ENCODE data around the gene CCDC33.
A peak's percentile ranks its signal among the peaks of the same experiment; 100 is the strongest.

CCDC33 gene

DNA sequence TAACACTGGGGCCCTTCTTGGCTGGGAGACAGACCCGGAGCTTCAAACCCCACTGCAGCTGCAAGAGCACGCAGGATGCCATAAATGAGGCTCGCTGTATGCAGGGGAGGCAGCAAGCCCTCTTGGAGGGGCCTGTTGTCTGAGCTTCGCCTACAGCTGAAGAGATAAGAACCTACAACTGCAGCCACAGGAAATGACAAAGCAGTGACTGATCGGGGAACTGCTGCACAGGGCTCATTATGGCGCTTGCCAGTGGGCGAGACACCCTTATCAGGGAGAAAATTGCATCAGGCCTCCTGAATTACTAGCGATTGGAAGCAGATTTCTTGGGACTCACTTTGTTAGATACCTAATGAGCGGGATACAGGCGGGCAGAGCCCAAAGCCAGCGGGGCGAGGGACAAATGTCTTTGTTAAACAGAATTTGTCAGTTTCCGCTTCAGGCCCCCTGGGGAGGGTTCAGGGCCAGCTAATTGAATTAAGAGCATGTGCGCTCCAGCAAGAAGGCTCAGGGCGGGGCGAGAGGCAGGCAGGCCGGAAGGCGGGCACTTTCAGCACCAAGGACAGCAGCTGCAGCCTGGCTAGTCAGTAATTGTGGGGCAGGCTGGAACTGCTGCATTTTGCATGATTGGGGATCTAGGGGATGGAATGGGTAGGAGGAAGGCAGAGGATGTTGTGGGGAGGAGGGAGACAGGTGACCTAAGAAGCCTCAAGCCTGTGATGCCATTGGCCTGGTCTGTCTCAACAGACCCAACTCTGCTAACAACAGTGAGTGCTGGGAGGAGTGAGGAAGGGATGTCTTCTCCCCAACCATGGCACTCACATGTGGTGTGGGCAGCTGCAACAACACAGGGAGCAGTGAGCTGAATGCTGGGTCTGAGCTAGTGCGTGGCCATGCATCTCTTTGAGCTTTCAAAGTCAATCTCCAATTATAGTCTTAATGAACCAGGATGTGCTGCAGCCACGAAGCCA is 55.3 kb downstream of the CCDC33 start:
- peak; percentile 34 to 50 for DNase-seq

DNA sequence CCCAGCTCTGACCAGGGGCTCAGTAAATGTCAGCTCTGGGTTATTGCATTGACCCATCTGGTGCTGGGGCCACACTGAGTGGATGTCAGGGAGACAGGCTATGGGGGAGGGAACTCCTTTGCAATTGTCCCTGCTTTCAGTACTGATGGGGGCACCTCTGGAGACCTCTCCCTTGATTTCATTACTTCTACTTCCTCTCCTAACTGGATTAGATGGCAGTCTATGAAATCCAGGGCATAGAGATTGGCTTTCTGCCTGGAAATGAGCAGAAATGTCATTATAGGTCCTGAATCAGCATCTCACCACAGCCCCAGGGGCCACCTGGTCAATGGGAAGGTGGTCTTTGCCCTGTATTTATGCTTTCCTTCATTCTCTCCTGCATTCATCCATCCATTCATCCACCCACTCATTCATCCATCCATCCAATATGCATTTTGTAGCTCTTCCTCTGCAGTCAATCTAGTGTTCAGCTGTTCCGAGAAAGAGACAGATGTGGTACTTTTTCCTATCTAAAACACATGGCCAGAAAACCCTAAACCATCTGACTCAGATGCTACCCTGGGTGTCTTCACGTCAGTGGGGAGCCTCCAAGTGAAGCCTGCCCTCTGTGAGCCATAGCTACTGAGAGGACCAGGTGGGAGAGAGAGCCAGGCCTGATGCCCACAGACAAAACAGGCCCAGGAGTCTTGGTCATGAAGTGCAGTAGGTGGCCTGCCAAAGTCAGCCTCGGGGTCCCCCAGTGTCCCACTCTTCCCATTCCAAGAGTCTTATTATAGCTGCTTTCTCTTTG is 57.1 kb downstream of the CCDC33 start:
- DNase-seq: no peak

DNA sequence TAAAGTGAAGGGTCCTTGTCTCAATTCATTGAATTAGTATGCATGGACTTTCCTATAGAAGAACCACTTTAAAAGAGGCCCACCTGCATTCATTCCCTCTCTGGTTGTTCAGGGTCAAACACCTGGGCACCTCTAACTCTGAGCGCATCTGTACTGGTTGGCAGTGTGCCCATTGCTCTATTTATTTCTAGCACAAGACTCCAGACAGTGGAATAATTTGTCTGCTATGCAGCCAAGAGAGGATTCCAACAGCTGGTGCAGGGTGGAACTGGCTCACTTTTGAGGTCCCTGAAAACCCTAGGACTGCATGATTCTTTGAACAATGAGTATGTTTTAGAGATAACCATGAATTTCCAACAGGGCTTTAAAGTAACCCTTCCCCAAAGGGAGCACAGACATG is 57.9 kb downstream of the CCDC33 start:
- DNase-seq: no peak

DNA sequence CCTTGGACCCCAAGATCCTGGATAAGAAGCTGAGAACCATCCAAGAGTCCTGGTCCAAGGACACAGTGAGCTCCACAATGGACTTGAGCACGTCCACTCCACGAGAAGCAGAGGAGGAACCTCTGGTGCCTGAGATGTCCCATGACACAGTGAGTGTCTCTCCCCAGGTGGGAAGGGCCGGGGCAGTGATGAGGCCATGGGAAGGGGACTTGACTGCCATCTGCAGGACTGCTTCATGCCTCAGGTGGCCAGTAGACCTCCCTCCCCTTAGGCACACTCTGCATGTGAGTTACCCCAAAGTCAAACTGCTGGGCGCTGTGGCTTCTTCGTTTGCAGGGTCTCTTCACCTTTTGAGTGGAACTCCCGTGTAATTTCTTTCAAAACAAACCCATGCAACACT is 59.7 kb downstream of the CCDC33 start:
- DNase-seq: no peak

DNA sequence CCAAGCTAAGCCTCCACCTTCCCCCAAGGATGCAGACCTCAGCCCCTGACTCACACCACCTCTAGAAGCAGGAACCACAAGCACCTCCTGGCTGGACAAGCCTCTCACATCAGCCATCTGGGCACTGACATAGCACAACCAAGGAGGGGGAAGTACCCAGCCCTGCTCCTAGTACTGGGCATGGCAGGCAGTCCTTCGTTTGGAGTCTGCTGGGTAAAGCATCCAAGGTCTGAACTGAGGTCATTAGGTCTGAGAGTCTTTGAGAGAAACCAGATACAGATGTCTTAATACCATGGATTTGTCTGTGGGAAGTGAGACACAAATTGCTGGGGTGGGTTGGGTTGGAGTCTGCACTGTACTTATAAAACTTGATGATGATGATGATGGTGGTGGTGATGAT is 61.8 kb downstream of the CCDC33 start:
- no peak for DNase-seq

DNA sequence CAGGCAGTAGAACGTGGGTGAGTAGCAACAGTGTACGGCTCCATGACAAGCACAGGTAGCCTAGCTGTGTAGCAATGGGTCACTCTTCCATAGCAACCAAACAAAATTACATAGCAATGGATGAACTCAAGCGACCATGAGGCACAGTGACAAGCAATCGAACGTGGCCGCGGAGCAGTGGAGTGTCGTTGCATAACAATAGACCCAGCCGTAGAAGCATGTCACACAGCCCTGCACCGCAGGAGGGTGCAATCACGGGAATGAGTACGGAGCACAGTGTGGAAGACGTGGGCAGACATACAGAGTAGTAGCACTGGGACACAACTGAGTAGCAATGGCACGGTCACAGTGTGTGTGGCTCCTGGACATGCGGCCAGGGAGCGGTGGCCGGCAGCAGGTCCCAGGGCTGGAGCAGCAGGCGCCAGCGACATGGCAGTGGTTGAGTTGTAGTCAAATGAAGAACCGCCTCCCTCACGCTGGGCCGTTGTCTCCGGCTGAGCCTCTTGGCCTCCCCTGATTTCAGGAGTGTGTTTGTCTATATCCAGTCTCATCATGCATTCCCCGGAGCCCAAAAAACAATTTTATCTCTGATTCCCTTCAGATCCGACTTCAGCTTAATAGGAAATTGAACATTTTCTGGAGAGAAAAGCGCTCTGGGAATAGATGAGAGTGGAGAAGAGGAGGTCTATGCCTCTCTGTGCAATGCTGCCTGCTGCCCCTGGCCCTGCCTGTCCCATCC is 64.1 kb downstream of the CCDC33 start:
- no peak for DNase-seq

DNA sequence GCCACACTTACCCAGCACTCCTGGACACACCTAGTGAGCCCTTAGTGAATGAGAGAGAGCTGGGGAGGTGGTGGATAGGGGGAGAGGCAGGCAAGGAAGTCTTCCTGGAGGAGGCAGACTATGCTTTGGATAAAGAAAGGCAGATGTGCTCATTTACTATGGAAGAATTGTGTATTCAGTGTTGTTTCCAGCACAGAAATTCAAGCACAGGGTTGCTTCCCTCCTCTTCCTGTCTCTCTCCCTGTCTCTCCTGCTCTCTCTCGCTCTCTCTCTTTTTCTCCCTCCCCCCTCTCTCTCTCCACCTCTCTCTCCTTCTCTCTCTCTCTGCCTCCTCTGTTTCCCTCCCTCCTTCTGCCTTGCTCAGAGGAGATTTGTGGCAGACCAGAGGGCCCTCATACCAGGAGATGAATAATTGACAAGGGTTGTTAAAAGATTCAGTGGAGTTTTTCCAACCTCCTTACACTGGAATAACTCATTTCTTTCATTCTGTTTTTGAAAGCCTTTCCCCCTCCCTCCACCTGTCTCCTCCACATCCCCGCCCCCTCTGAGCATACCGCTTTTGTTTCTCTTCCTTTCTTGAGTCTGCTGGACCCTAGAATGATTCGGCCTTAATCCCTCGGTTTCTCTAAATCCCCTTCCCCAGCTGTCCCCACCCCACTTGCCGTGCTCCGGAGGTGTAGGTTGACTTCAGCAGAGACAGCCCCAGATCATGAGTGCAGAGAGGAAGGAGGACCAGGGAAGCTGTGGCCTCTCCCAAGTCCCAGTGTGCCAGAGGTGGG is 65.6 kb downstream of the CCDC33 start:
- no peak for DNase-seq

DNA sequence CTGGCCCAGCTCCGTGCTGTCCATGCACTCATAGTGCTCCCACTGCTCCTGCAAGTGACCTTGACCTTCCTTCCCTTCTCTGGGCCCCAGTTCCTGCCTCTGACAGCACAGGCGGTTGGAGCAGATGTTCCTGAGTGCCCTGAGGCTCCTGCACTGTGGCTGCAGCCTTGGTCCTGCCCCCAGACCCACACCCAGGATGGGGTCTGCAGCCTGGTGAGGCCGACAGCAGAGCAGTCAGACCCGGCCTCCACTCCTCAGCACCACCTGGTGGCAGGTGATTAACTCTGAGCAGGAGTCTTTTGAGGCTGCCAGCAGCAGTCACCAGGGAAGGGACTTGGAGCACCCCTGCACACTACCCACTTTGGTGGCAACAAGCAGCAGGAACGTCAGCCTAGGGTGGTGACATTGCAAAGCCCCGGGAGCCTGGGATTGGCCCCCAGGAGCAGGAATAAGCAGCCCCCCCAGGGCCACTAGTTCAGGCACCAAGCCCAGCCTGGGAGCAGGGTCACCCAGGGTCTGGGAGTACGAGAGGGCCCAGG is 66.8 kb downstream of the CCDC33 start:
- no peak for DNase-seq

DNA sequence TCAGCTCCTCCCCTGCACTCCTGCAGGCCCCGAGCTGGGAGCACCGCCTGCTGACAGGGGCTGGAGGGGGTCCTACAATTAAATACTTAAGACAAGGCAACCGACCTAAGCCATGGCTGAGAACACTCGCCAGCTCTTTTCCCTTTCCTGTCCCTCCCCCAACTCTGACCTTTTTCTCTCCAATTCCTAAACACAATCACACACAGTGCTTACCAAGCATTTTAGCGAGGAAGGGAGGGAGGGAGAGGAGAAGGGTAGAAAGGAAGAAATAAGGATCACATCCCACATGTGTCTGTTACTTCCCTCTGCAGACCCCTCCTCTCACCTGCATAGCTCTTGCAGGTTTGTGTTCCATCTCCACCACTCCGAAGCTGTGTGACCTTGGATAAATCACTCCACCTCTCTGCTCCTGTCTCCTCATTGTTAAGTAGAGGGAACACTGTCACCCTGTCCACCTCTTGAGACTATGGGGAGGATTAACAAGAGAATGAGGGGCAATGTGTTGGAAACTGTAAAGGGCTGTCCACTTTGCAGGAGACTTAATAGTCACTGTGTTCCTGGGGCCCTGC is 67.7 kb downstream of the CCDC33 start:
- no peak for DNase-seq

DNA sequence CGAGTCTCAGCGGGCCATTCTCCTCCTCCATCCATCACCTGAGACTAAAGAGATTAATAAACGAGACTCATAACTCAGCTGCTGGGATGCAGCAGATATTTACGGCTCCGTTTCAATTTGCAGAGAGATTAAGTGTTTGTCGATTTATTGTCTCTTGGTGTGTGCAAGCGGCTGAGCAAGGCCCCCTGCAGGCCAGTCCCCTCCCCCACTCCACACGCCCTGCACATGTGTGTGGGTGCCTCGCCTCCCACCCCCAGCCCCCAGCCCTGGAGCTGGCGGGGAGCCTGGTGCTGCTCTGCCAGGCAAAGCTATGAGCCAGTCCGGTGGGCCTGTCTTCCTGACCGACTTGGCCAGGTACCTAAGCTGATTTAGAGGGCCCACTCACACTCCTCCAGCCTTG is 68.3 kb downstream of the CCDC33 start:
- DNase-seq: no peak

DNA sequence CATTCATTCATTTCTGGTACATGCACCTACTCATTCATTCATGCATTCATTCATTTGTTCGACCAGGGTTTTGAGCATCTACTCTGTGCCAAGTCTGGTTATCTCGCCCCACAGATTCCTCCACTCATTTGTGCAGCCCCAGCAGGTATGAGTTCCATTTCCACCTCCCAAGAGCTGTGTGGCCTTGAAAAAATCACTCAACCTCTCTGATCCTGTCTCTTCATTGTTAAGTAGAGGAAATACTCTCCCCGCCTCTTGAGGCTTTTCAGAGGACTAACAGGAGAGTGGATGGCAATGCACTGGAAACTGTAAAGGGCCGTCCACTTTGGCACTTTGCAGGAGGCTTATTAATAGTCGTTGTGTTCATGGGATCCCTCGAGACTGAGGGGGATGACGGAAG is 69.6 kb downstream of the CCDC33 start:
- DNase-seq: no peak

DNA sequence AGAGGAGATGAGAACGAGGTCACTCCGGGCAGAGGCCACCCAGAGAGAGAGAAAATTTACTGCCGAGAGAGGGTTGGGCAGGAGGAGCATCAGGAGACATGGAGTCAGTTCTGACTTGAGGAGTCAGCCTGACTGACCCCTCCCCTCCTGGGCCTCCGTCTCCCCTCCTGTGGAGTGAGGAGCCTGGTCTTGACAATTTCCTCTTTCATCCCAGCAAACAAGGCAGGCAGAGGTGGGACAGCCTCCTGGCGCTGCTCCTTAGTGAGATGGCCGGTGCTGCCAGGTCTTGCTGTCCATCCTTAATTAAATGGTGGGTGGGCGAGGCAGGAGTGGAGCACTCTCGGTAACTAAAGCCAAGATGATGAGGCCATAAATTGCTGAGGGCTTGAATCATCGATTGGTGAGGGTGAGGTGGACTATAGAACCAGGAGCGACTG is 70.7 kb downstream of the CCDC33 start:
- no peak for DNase-seq

DNA sequence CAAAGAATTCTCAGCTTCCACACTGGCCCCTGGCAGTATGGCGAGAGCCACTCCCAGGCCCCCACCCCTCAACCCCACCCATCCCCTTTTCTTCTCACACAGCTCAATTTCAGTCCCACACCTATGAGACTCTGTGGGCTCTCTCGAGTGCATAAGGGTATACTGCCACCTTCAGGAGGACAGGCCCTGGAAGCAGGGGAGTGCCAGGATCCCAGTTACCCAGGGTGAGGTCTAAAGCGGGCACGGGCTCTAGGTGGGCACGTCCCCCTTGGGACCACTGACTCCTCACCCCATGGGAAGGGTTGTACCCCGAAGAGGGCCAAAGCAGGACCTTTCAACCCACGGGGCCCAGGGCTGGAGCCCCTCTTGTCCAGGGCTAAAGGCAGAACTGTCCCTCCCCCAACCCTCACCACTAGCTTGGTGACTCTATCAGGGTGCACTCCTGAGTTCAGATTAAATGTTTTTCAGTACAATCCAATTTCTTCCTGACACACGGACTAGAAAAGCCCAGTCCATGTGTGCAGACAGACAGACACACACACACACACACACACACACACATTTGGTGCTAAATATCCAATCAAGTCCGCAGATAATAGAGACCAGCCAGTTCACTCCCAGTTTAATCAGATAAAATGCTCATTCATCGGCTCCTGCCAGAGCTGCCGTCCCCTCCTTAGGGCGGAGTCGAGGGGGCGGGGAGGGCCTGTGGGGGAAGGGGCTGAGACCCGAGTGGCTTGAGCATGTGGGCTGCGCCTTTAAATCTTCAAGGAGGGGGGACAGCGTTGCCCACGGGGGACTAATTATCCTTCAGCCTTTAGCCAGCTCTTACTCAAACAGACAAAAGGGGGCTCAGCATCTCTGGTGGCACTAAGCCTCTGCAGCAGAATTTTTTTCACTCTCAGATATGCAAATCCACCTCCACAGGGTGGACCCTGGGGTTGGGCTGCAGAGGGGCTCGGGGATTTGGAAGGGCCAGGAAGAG is 72.0 kb downstream of the CCDC33 start:
- DNase-seq: peak; percentile 18 to 34

DNA sequence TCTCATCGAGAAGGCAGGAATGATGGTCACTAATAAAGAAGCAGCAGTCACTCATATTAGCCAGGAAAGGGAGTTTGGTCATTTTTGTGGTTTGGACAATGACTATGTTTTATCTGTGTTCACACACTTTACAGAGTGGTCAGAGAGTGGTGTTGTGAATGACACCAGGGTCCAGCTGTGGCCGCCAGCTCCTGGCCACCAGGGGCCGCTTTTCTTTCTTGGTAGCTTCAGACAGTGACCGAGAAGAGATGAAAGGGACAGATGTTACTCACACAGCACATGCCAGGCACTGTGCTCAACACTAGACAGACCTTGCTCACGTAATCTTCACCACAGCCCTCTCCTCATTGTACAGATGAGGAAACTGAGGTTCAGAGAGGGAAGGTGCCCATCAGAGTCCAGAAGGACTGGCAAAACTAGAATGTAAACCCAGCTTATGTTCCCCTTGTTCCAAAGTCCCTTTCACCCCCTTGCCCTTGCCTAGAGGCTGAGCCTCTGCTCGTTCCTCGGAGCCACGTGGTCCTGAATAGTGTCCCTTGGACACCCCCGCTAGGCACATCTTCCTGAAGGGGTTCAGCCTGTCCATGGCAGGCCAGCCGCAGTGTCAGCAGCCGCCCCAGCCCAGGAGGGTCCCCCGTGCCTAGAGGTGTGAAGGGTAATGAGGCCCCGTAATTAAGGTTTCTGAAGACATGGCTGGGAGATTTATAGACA is 75.8 kb downstream of the CCDC33 start:
- DNase-seq: no peak

DNA sequence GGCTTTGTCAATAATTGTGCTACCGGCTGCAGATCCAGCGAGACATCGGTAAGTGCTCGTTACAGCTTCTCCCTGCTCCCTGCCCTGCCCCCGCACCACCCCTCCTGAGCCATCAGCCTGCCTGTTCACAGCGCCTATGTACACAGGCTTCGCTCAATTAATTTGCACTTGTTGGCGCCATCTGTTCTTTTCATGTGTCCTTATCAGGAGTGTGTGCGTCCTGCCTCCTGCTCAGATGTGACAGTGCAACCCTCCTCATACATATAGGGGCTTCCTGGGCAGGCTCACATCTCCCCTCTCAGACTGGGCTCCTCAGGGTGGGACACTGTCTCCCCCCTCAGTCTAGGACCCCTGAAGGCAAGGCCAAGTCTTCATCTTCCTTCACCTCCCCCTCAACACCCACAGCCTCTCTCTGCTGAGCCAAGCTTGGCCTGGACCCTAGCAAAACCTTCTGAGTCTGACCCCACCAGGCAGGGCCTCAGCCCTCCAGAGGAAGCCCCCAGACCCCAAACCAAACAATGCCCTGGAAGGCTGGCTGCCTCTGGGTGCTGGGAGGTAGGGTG is 76.4 kb downstream of the CCDC33 start:
- no peak for DNase-seq

DNA sequence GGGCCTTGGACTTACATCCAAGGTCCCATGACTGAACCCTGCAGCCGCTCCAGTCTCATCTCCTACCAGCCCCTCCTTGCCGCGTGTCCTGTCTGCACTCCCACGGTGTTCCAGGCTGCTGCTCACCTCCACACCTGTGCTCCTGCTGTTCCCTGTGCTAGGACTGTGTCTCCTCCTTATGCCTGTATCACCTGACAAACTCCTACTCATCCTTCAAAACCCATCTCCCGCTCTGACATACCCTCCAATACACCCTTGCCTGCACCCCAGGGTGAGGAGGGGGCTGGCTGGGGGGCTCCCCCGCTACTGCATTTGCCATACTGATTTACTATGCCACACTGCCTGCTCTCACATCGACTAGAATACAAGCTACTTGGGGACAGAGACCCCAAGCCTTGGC is 77.8 kb downstream of the CCDC33 start:
- no peak for DNase-seq

DNA sequence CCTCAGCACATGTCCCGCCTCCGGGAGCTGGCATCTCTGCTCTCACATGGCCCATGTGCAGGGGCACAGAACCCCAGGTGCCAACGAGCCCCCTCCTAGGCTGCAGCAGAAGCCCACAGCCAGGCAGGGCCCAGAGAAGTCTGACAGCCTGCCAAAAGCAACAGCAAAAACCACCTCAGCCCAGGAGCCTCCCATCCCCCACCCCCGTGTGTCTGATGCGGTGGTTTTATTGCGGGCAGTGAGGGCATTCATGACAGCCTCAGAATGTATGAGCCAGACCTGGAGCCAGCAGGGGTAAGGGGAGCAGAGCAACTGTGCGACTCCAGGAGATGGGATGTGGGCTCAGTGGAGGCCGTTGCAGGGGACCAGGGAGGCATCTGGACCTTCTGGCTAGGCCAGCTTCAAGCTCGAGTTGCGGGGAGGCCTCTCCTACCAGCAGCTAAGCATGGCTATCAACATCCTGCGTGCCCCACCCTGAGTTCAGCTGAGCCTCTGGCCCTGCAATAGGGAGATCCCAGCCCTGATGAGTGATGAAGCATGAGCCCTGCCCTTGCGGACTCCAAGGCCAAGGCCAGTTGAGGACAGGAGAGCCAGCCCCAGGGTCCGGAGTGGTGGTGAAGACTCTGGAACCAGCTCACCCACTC is 78.8 kb downstream of the CCDC33 start:
- no peak for DNase-seq

DNA sequence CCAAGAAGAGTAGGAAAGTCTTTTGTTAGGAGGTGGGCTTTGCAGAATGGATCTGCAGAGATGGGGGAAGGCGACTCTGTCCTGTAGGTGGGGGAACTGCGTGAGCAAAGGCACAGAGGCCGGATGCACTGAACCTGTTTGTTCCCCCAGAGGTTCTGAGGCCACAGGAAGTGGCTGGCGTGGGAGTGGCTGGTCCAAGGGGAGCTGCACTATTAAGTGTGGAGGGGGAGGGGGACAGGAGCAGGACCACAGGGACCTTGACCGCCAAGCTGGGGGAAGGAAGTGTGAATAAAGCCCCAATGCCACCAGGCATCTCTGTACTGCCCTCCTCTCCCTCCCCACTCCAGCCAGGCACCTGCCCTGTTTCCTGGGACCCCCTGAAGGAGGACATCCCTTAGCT is 79.5 kb downstream of the CCDC33 start:
- DNase-seq: no peak

DNA sequence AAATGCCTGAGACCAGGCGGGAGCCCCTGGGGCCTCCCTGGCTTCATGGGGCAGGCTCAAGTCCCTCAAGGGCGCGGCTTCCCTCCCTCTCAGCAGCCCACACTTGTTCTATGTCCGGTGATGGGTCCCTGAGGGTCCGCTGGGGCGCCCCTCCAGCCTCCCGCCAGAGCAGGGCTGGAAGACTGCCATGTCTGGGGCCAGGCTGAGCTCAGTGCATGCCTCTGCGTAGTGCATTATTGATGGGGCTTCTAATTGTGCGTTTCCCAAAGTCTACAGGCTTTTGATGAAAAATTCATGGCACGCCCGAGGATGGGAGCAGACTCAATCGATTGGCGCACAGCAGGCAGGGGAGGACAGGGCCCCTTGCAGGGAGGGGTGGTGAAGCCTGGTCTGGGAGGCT is 80.0 kb downstream of the CCDC33 start:
- no peak for DNase-seq

Data from AML-193 (cell line).